Smooth muscle cell of the brain vasculature (primary cell): ENCODE measurements around the gene ANKRD17.
A peak's percentile ranks its signal among the peaks of the same experiment; 100 is the strongest.
"Not testable (repeated sequence)": the region's sequence is repeated elsewhere in the genome, so short reads cannot be mapped to it uniquely, and the experiment has no call there.

Experiments
- DNase-seq: peaks from one replicate; pipeline ENCODE4 v3.0.0-alpha.2; 2012; ENCODE audit warnings: low read depth, low spot score

The ANKRD17 gene

DNA sequence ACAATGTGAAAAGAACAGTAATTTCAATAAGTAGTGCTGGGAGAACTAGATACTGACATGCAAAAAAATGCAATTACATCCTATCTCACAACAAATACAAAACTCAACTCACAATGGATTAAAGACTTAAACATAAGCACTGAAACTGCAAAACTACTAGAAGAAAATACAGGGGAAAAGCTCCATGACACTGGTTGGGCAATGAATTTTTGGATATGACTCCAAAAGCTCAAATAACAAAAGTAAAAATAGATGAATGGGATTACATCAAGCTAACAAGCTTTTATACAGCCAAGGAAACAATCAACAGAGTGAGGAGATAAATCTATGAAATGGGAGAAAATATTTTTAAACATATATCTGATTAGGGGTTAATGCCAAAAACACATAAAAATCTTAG, 53.1 kb downstream of the ANKRD17 start:
- DNase-seq: no peak

GRCh38 chr4:73203976-73204375, 54.6 kb downstream of the ANKRD17 start:
- not testable (repeated sequence) for DNase-seq

DNA sequence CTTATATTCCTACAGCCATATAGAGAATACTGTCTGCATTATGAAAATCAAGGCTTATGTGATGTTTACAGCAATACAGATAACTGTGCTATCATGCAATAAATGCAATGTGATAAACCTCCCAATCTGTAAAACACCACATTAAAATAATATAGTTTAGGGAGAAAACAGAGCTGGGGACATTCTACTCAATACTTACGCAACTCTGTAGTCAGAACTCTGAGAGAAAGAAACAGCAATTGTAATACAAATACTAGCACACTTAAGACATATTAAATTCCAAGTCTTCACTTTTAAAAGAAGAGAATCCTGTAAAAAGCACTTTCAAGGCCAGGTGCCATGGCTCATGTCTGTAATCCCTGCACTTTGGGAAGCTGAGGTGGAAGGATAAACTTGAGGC, 61.4 kb downstream of the ANKRD17 start:
- no peak for DNase-seq

- no peak for DNase-seq
Measured at GRCh38 chr4:73194064-73194463, 64.5 kb downstream of the ANKRD17 start.

DNA sequence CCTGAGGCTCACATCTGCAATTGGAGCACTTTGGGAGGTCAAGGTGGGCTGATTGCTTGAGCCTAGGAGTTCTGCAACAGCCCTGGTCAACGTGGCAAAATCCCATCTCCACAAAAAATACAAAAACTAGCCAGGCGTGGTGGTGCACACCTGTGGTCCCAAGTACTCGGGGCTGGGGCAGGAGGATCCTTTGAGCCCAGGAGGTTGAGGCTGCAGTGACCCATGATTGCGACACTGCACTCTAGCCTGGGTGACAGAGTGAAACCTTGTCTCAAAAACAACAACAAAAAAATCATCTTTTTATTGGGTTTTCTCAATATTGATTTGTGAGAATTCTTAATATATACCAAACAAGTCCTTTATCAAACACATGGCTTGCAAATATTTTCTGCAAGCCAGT, 64.9 kb downstream of the ANKRD17 start:
- no peak for DNase-seq

DNA sequence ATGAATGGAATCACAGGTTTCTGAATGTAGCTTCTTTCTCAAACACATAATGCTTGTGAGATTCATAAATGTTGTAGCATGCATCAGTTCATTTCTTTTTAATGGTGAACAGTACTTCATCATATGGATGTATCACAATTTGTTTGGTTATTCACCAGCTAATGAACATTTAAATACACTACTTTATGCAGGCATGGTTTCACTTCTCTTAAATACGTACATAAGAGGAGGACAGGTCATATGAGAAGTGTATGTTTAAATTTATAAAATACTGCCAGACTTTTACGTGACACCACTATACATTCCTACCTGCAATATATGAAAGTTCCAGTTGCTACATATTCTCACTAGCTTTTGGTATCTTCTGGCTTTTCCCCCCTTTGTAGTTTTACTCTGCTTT, 65.4 kb downstream of the ANKRD17 start:
- DNase-seq: no peak

GRCh38 chr4:73189274-73189810, 69.3 kb downstream of the ANKRD17 start:
- no peak for DNase-seq

DNA sequence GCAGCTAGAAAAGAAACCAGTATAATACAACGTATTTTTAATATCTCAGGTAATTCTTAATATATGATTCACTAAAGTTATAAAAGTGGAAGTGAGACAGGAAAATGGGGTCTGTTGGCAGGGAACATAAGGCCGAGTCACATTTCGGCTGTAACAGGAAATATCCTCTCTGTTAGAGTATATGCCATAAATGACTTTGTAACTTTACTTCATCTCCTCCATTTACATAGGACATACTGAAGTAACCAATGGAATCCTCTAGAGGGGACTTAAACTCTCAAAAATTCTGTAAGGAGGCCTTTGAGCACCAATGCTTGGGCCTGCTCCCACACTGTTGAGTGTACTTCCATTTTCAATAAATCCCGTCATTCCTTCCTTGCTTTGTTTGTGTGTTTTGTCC, 71.3 kb downstream of the ANKRD17 start:
- peak; percentile 1 for DNase-seq

DNA sequence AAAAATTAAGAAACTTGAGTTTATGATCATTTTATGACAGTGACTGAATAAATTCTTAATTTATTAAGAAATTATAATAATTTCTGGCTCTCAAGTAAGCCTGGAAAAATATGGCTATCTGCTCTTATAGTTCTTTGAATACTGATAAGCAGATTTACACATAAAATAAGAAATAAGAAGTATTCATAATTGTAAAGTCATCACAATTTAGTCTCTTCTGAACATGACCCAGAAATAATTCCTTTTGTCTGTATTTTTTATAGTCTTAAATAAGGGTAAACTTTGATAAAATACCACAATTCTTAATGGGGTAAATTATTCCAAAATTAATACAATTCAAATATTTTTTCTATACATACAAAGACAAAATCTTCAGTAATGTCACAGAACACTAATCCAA, 72.7 kb downstream of the ANKRD17 start:
- DNase-seq: no peak

DNA sequence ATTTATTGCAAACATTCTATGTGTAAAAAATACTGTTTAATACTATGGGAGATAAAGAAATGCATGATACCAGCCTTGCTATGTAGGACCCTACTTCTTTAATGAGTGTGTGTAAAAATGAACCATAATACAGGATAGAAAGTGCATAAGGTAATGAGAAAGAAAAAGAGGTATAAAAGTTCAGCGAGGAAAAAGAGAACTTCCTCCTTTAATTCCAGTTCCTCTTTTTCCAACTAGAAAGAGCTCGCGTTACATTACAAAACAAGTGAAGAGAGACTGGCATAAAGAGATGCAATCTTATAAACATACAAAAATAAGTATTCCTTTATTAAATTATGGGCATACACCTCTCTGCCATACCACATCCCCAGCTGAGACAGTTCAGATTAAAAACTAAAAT, 77.4 kb downstream of the ANKRD17 start:
- DNase-seq: no peak

DNA sequence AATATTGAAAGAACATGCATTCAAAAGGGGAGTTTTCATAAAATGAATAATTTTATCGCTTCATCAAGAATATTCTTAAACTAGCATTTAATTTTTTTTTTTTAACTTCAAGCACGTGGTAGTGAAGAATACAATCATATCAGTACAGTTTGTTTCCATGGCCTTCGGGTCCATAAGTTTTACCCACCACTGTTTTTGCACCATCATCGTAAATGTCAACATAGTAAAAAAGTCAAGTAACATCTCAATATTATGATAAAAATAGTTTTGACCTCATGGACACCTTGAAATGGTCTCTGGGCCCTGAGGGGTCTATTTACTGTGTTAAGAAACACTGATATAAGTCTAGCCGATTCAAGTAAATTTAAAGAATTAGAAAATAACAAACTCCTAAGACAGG, 80.2 kb downstream of the ANKRD17 start:
- DNase-seq: no peak

DNA sequence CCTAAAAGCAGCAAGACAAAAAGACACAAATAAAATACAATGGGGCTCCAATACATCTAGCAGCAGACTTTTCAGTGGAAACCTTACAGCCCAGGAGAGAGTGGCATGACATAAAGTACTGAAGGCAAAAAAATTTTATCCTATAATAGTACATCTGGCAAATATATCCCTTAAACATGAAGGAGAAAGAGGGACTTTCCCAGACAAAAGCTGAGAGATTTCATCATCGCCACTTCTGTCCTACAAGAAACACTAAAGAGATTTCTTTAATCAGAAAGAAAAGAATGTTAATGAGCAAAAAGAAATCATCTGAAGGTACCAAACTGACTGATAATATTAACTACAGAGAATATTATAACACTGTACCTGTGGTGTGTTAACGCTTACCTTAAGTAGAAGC, 86.4 kb downstream of the ANKRD17 start:
- DNase-seq: no peak

GRCh38 chr4:73170518-73171198, 87.9 kb downstream of the ANKRD17 start:
- DNase-seq: no peak

- DNase-seq: no peak
Measured at GRCh38 chr4:73166212-73166611, 92.4 kb downstream of the ANKRD17 start.

- DNase-seq: no peak
Measured at GRCh38 chr4:73161527-73162185, 96.9 kb downstream of the ANKRD17 start.

GRCh38 chr4:73156394-73156793, 102.2 kb downstream of the ANKRD17 start:
- no peak for DNase-seq

- DNase-seq: no peak
Measured at GRCh38 chr4:73152893-73153292, 105.7 kb downstream of the ANKRD17 start.

DNA sequence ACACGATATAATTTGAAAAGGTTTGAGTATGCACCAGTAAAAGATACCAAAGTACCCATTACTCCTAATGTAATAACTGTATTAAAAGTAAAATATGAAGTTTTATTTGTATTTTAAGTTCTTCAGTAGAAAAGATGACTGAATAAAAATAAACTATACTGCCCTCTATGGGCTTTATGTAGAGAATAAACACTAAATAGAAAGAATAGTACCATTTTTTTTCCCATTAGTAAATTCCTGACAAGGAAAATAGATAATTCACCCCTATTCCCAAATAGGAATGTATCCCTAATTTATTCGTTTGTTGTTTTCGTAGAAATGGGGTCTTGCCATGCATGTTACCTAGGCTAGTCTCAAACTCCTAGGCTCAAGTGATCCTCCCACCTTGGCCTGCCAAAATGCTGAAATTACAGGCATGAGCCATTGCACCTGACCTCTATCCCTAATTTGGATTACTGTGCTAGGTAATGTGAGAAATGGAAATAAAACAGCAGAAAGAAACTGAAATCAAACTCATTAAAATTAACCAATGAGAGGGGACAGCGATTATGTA, 115.5 kb downstream of the ANKRD17 start:
- DNase-seq: no peak

DNA sequence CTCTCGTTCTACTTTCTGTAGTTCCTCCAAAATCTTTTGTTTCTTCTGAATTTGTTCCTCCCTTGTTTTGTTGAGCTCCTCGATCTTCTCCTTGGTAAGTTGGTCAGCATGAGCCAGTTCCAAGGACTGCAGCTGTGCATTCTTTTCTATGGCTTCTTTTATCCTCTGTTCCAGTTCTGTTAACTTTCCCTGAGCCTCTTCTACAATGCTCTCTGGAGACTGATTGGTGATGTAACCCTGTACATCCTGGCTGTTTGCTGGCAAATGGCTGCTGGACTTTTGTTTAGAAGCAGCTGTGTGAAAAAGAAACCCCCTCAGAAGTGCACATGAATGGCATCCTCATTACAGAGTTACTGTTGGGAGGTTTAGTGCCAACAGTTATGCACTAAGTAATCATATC, 118.6 kb downstream of the ANKRD17 start:
- no peak for DNase-seq

- no peak for DNase-seq
Measured at GRCh38 chr4:73139245-73139644, 119.4 kb downstream of the ANKRD17 start.

GRCh38 chr4:73137121-73137520, 121.5 kb downstream of the ANKRD17 start:
- no peak for DNase-seq

DNA sequence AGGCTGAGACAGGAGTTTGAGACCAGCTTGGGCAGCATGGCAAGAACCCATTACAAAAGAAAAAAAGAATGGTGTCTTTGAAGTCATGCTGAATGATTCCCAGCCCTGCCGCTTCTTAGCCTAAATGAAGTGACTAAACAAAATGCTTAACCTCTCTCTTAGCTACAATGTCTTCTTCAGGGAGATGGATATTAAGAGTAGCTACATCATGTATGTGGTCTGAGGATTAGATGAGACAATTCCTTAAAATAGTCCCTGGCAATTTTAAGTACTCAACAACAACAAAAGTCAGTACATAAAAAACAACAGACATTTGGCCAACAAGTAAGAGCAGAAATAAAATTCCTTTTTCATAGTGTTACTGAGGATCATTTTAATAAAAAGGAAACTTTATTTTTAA, 124.8 kb downstream of the ANKRD17 start:
- no peak for DNase-seq

GRCh38 chr4:73131281-73131680, 127.3 kb downstream of the ANKRD17 start:
- no peak for DNase-seq
